ENCODE data around the gene ATP2B1. TPM values are rescaled to one million over a fixed set of nuclear protein-coding genes. Genes with fewer than 3 reads are reported as not detected.

Gene ATP2B1
- total and polyA plus RNA-seq, 7 donors = 14.3 to 54.0 (median 30.1) TPM

- no peaks in the 10 kb centered on the region for H3K27me3 ChIP-seq (ENCODE audit: insufficient read depth in 3 of 3, low read length in 2 of 3)
- intact Hi-C loops (cut with DNase I) = loop anchor here in 1 of 2 donors (10.0 kb wide), 2 partner anchors 331 to 551 kb away; no protein-coding TSS in a partner anchor
- H3K27ac ChIP-seq = no peak overlapping the region
- peaks cover 43% of the 10 kb centered on the region for H3K4me1 ChIP-seq
- no peak for TF ChIP-seq CTCF (IDR thresholded peaks at IDR 0.05)
- no peak for ATAC-seq
- no peaks in the 10 kb centered on the region for H3K36me3 ChIP-seq (ENCODE audit: insufficient read depth in 1 of 2, low read depth in 1 of 2)
- no peak overlapping the region for H3K4me3 ChIP-seq
- WGBS, 3 donors = 79 to 90% (median 89%) methylated on average over 1 of the region's 1 CpG
- H3K9me3 ChIP-seq = no peaks in the 10 kb centered on the region
- no peak for DNase-seq
Observed at GRCh38 chr12:89703768-89704167, 4.9 kb downstream of the ATP2B1 start.

DNA sequence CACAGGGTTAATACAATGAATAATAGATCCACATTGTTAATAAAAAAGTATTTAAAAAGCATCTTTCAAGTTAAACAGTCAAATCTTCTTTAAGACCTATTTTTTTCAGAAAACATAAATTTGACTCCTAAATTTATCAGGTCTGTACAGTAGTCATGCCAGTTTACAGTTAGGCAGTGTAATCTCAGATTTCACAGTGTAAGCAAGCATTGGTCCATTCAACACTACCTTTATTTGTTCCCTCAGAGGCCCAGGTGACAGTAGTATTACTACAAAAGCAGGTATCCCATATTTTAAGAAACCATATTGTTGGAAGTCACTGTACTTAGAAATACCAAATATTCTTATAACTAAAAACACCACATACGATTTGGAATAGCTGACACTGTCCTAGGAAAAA lies 6.1 kb downstream of the ATP2B1 start:
- DNase-seq (no peak), ATAC-seq (no peak)
- H3K4me3 ChIP-seq = no peak overlapping the region
- no peaks in the 10 kb centered on the region for H3K27me3 ChIP-seq (ENCODE audit: insufficient read depth in 3 of 3, low read length in 2 of 3)
- TF ChIP-seq CTCF (IDR thresholded peaks at IDR 0.05) = no peak
- intact Hi-C loops (cut with DNase I) = loop anchor here in 1 of 2 donors (10.0 kb wide), 2 partner anchors 332 to 552 kb away; no protein-coding TSS in a partner anchor
- H3K36me3 ChIP-seq (ENCODE audit: insufficient read depth in 1 of 2, low read depth in 1 of 2) = no peaks in the 10 kb centered on the region
- WGBS, 3 donors = 84 to 98% (median 86%) methylated on average over 1 of the region's 1 CpG
- no peaks in the 10 kb centered on the region for H3K9me3 ChIP-seq
- no peak overlapping the region for H3K27ac ChIP-seq
- peaks cover 43% of the 10 kb centered on the region for H3K4me1 ChIP-seq

DNA sequence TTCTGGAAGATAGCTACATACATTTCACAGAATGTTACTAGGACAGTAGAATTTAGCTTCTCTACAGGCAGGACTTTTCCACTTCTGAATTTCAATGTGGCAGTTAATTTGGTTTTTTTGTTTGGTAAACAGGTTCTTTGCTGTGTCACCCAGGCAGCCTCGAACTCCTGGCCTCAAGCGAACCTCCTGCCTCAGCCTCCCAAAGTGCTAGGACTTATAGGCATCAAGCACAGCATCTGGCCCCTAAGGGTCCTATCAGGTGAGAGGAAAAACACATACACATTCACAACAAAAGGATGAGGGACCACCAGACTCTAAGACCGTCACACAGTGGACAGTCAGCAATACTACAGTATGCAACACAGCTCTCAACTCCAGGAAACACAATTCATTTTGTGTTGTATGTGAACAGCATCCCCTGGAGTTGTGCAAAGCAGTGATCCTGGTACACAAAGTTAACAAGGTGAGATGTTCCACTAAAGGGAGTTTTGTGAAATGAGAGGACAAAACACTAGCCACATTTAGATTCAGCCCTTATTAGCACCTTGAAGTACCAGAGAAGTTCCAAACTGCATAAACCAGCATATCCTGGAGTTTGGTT lies 6.9 kb downstream of the ATP2B1 start:
- WGBS, 3 donors = 95 to 100% (median 98%) methylated on average over 3 of the region's 3 CpGs

DNA sequence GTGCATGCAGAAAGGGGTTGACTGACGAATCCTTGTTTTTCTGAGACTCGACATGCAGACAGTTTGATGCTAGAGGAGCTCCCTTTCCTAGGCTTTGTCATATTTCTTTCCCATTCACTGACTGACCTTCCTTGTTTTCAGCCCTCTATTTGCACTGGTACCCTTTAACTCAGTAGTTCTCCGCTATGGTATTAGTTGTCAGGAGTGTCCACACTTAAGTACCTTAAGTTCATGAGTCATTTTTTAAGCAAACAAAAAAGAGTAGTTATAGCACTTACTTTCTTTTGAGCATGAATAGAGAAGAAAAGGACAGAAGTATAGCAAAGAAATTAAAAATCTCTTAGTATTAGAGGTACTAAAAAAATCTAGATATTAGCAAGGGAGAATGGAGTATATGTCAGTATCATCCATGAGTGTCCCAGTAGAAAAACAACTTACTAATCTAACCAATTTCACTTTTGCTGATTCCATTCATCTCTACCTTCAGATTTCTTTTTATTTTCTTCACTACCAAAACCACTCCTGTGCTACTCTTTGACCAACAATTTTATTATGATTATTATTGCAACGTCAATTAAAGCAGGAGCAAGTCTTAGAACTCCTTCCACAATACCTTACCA lies 8.3 kb downstream of the ATP2B1 start:
- ATAC-seq (no peak), DNase-seq (no peak)
- Histone ChIP-seq H3K4me3 (no peak overlapping the region), H3K27ac (no peak overlapping the region), H3K27me3 (ENCODE audit: insufficient read depth in 3 of 3, low read length in 2 of 3) (no peaks in the 10 kb centered on the region), H3K36me3 (ENCODE audit: insufficient read depth in 1 of 2, low read depth in 1 of 2) (no peaks in the 10 kb centered on the region), H3K9me3 (no peaks in the 10 kb centered on the region), H3K4me1 (peaks cover 49% of the 10 kb centered on the region)
- no peak for TF ChIP-seq CTCF (IDR thresholded peaks at IDR 0.05)
- intact Hi-C loops (cut with DNase I) = loop anchor here in 1 of 2 donors (10.0 kb wide), 2 partner anchors 334 to 554 kb away; no protein-coding TSS in a partner anchor
- 94 to 96% (median 95%) methylated on average over 4 of the region's 4 CpGs for WGBS, 3 donors

More for the DNA sequence above, 6.9 kb downstream of the ATP2B1 start:
- Histone ChIP-seq H3K4me1 (peaks cover 40% of the 10 kb centered on the region), H3K36me3 (ENCODE audit: insufficient read depth in 1 of 2, low read depth in 1 of 2) (no peaks in the 10 kb centered on the region), H3K27ac (no peak overlapping the region), H3K9me3 (no peaks in the 10 kb centered on the region), H3K4me3 (no peak overlapping the region), H3K27me3 (ENCODE audit: insufficient read depth in 3 of 3, low read length in 2 of 3) (no peaks in the 10 kb centered on the region)
- no peak for TF ChIP-seq CTCF (IDR thresholded peaks at IDR 0.05)
- ATAC-seq = no peak
- intact Hi-C loops (cut with DNase I) = loop anchor here in 1 of 2 donors (10.0 kb wide), 2 partner anchors 333 to 553 kb away; no protein-coding TSS in a partner anchor
- DNase-seq = no peak

Measured in psoas muscle (tissue), 8 donors.